ENCODE results near the gene LRRK1. TPM values are rescaled to one million over a fixed set of nuclear protein-coding genes. Genes with fewer than 3 reads are reported as not detected.
A peak's percentile ranks its signal among the peaks of the same experiment; 100 is the strongest.

The LRRK1 gene
- total RNA-seq, 4 donors from 2014 or later = 52.7 to 107 (median 82.7) TPM

DNA sequence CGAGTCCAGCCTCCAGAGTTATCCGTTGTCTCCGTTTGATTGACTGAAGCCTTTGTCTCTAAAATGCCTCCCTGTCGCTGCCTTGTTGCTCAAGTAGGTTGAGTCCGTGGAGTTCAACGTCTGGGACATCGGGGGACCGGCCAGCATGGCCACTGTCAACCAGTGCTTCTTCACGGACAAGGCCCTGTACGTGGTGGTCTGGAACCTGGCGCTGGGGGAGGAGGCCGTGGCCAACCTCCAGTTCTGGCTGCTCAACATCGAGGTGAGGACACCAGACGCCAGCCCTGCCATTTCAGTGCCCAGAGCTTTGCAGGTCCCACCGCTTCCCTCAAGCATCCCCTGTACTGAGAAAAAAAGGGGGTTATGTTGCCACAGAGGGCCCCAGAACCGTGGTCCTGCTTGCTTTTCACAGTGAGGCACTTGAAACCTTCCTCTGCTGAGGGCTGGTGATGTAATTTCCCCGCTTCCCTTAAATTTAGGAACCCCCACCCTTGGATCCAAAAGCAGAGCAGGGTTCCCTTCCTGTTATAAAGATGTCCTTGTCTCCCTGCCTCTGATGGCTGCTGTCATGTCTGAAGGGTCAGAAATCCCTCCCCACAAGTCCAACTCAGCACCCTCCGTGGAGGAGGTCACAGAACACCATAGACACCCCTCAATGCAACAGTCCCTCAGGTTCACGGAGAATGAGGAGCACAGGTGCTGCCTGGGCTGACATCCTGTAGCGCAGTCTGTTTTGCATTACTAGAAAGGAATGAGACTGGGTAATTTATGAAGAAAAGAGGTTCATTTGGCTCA, 105.7 kb downstream of the LRRK1 start:
- 95 to 100% methylated on average over 4 to 20 of the region's 20 CpGs for WGBS, 2 donors (ENCODE audit: low coverage in 1 of 2)
- peaks cover 0 to 10% (median 3%) of the 10 kb centered on the region in 4 donors for H3K36me3 ChIP-seq
- H3K9me3 ChIP-seq = no peaks in the 10 kb centered on the region
- intact Hi-C loops (cut with DNase I; ENCODE audit: low total_unique reads) = no loop called here
- no peak overlapping the region for H3K4me3 ChIP-seq
- no peak for TF ChIP-seq POLR2A (IDR thresholded peaks at IDR 0.05)
- TF ChIP-seq, protein P1, sequence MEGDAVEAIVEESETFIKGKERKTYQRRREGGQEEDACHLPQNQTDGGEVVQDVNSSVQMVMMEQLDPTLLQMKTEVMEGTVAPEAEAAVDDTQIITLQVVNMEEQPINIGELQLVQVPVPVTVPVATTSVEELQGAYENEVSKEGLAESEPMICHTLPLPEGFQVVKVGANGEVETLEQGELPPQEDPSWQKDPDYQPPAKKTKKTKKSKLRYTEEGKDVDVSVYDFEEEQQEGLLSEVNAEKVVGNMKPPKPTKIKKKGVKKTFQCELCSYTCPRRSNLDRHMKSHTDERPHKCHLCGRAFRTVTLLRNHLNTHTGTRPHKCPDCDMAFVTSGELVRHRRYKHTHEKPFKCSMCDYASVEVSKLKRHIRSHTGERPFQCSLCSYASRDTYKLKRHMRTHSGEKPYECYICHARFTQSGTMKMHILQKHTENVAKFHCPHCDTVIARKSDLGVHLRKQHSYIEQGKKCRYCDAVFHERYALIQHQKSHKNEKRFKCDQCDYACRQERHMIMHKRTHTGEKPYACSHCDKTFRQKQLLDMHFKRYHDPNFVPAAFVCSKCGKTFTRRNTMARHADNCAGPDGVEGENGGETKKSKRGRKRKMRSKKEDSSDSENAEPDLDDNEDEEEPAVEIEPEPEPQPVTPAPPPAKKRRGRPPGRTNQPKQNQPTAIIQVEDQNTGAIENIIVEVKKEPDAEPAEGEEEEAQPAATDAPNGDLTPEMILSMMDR (IDR thresholded peaks at IDR 0.05) = no peak
- no peak for TF ChIP-seq POLR2AphosphoS5 (IDR thresholded peaks at IDR 0.05)
- no peak for TF ChIP-seq EP300 (IDR thresholded peaks at IDR 0.05; ENCODE audit: low read depth)
- H3K27me3 ChIP-seq = no peaks in the 10 kb centered on the region
- peak overlapping the region; percentile 51 to 74 (median 70) for H3K27ac ChIP-seq
- H3K4me1 ChIP-seq = no peaks in the 10 kb centered on the region
- peak; percentile 5 for DNase-seq
- in situ Hi-C loops (cut with MboI; ENCODE audit: low pct_ligation_motif_present in 1 of 4, low pct_unique_long_range_greater_than_20kb in 1 of 4, low sequenced_read_pairs in 3 of 4) = loop anchor here in 1 of 4 donors (25.0 kb wide), 1 partner anchor 113 kb away; the partner anchor contains the start of gene LRRK1

DNA sequence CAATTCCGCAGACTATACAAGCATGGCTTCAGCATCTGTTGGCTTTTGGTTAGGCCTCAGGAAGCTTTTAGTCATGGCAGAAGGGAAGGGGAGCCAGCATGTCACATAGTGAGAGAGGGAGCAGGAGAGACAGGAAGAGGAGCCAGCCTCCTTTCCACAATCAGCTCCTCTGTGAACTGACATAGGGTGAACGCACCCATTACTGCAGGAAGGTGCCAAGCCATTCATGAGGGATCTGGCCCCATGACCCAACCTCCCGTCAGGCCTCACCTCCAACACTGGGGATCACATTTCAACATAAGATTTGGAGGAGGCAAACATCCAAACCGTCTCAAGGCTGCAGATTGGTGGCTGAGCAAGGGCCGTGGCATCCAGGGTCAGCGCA, 106.3 kb downstream of the LRRK1 start:
- H3K4me3 ChIP-seq = no peak overlapping the region
- H3K36me3 ChIP-seq = peaks cover 0 to 15% (median 3%) of the 10 kb centered on the region in 4 donors
- H3K27me3 ChIP-seq = no peaks in the 10 kb centered on the region
- peak; percentile 1 for DNase-seq
- no peaks in the 10 kb centered on the region for H3K9me3 ChIP-seq
- H3K4me1 ChIP-seq = no peaks in the 10 kb centered on the region
- intact Hi-C loops (cut with DNase I; ENCODE audit: low total_unique reads) = no loop called here
- in situ Hi-C loops (cut with MboI; ENCODE audit: low pct_ligation_motif_present in 1 of 4, low pct_unique_long_range_greater_than_20kb in 1 of 4, low sequenced_read_pairs in 3 of 4) = no loop called here
- H3K27ac ChIP-seq = no peak overlapping the region
- WGBS, 2 donors (ENCODE audit: low coverage in 1 of 2) = 97% methylated on average over 6 of the region's 6 CpGs; no CpG with 5 or more reads in 1 of the 2 donors
- TF ChIP-seq EP300 (IDR thresholded peaks at IDR 0.05; ENCODE audit: low read depth) (no peak), POLR2AphosphoS5 (IDR thresholded peaks at IDR 0.05) (no peak), POLR2A (IDR thresholded peaks at IDR 0.05) (no peak)
- TF ChIP-seq, protein P1 (IDR thresholded peaks at IDR 0.05) = no peak

DNA sequence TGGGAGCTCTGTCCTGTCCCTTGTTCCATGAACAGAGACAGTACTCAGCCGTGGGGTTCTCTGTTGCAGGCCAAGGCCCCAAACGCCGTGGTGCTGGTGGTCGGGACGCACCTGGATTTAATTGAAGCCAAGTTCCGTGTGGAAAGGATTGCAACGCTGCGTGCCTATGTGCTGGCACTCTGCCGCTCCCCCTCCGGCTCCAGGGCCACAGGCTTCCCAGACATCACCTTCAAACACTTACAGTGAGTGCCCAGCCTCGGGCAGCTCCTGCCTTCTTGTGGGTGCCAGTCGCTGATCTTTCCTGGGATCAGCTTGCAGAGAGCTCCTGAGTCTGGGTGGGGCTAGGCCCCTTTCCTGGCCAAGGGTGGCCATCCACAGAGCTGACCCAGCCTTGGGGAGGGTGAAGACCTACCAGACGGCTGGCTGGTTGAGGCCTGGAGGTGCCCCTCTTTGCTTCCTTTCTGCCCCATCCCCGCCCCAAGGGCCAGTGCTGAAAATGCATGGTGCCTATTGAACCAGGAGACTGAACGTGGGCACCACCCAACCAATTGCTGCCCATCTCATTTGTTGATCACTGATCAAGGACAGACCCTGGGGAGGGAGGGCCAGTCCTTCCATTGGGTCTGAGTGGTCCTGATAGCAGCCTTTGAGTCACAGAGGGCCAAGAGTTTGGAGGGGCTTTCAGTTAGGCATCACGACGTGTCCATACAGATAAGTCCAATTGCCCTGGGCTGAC, 106.9 kb downstream of the LRRK1 start:
- no peaks in the 10 kb centered on the region for H3K4me1 ChIP-seq
- TF ChIP-seq, protein P1 (IDR thresholded peaks at IDR 0.05) = no peak
- TF ChIP-seq EP300 (IDR thresholded peaks at IDR 0.05; ENCODE audit: low read depth) = no peak
- no peak for TF ChIP-seq POLR2A (IDR thresholded peaks at IDR 0.05)
- no peak for TF ChIP-seq POLR2AphosphoS5 (IDR thresholded peaks at IDR 0.05)
- no peaks in the 10 kb centered on the region for H3K9me3 ChIP-seq
- peak; percentile 6 for DNase-seq
- intact Hi-C loops (cut with DNase I; ENCODE audit: low total_unique reads) = no loop called here
- H3K36me3 ChIP-seq = peaks cover 0 to 15% (median 3%) of the 10 kb centered on the region in 4 donors
- no peak overlapping the region for H3K4me3 ChIP-seq
- in situ Hi-C loops (cut with MboI; ENCODE audit: low pct_ligation_motif_present in 1 of 4, low pct_unique_long_range_greater_than_20kb in 1 of 4, low sequenced_read_pairs in 3 of 4) = no loop called here
- H3K27me3 ChIP-seq = no peaks in the 10 kb centered on the region
- 94% methylated on average over 17 of the region's 17 CpGs; no CpG with 5 or more reads in 1 of the 2 donors for WGBS, 2 donors (ENCODE audit: low coverage in 1 of 2)
- H3K27ac ChIP-seq = no peak overlapping the region

DNA sequence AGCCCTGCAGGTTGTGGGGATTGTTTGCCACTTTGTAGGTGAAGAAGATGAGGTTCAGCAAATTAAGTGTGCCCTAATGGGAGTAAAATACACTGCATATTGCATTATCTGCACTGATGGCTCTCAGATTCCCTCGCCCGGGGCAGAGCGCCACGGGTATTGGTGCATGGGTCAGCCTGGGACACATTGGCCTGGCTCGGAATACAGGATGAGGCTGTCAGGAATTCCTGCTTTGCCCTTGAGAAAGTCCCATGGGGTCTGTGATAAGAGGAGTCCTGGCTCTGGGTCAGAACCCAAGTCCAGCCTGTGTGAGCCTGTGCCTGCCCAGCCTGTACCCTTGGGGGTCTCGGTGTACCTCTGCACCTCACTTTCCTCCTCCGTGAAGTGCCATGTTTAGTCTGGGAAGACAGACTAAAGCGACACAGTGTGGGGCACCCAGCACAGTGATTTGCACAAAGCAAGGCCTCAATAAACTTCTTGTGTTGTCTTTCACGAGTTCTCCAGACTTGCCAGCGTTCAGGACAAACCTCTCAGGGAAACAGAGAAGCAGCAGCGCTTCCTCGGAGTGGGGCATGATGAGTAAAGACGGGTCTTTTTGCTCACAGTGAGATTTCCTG, 107.6 kb downstream of the LRRK1 start:
- Histone ChIP-seq H3K27ac (no peak overlapping the region), H3K36me3 (peaks cover 0 to 15% (median 3%) of the 10 kb centered on the region in 4 donors)

More for the DNA sequence above, 107.6 kb downstream of the LRRK1 start:
- WGBS, 2 donors (ENCODE audit: low coverage in 1 of 2) = 88% methylated on average over 13 of the region's 13 CpGs; no CpG with 5 or more reads in 1 of the 2 donors
- no peaks in the 10 kb centered on the region for H3K27me3 ChIP-seq
- no peaks in the 10 kb centered on the region for H3K9me3 ChIP-seq
- TF ChIP-seq POLR2AphosphoS5 (IDR thresholded peaks at IDR 0.05) = no peak
- no peak for TF ChIP-seq POLR2A (IDR thresholded peaks at IDR 0.05)
- TF ChIP-seq, protein P1 (IDR thresholded peaks at IDR 0.05) = no peak
- no peak for TF ChIP-seq EP300 (IDR thresholded peaks at IDR 0.05; ENCODE audit: low read depth)
- DNase-seq = peak; percentile 4
- H3K4me3 ChIP-seq = no peak overlapping the region
- no peaks in the 10 kb centered on the region for H3K4me1 ChIP-seq
- in situ Hi-C loops (cut with MboI; ENCODE audit: low pct_ligation_motif_present in 1 of 4, low pct_unique_long_range_greater_than_20kb in 1 of 4, low sequenced_read_pairs in 3 of 4) (no loop called here), intact Hi-C loops (cut with DNase I; ENCODE audit: low total_unique reads) (no loop called here)

All from transverse colon (tissue), 4 donors.